Suppressor macrophage treated with lipopolysaccharide for 4 hours (primary cell): ENCODE results near the gene PNPO.

Source experiments
- DNase-seq: peaks from one replicate; pipeline ENCODE4 v3.0.0-alpha.2; 2020

PNPO gene

GRCh38 chr17:47952171-47953021, 11.0 kb downstream of the PNPO start:
- DNase-seq, result peak; percentile 68

GRCh38 chr17:47953909-47954308, 12.5 kb downstream of the PNPO start:
- no peak for DNase-seq

GRCh38 chr17:47955497-47956461, 14.4 kb downstream of the PNPO start:
- no peak for DNase-seq

GRCh38 chr17:47956791-47957590, 15.6 kb downstream of the PNPO start:
- DNase-seq, result no peak

GRCh38 chr17:47957591-47958490, 16.5 kb downstream of the PNPO start, which contains the start of gene PRR15L:
TSS of gene PRR15L (minus strand) at chr17:47957883. CDS start at chr17:47953234, 4,649 bp downstream.
- DNase-seq, result no peak

GRCh38 chr17:47959825-47960655, 18.7 kb downstream of the PNPO start:
- no peak for DNase-seq

GRCh38 chr17:47961406-47961805, 20.0 kb downstream of the PNPO start:
- no peak for DNase-seq

GRCh38 chr17:47962901-47963300, 21.5 kb downstream of the PNPO start:
- no peak for DNase-seq

GRCh38 chr17:47964856-47965255, 23.5 kb downstream of the PNPO start:
- DNase-seq, result no peak

- no peak for DNase-seq
Measured at GRCh38 chr17:47966079-47966519, 24.7 kb downstream of the PNPO start.

GRCh38 chr17:47967607-47968252, 26.4 kb downstream of the PNPO start:
- no peak for DNase-seq

- DNase-seq, result no peak
Measured at GRCh38 chr17:47968836-47969235, 27.5 kb downstream of the PNPO start.

- DNase-seq, result no peak
Measured at GRCh38 chr17:47969930-47970724, 28.8 kb downstream of the PNPO start.

GRCh38 chr17:47970725-47971499, 29.5 kb downstream of the PNPO start, which contains the start of gene CDK5RAP3:
TSS of gene CDK5RAP3 (plus strand) at chr17:47971113. CDS start at chr17:47971147, 34 bp downstream.
- DNase-seq, result peak; percentile 100

- DNase-seq, result no peak
Measured at GRCh38 chr17:47973541-47973940, 32.2 kb downstream of the PNPO start.

- no peak for DNase-seq
Measured at GRCh38 chr17:47975189-47975822, 33.9 kb downstream of the PNPO start.

- no peak for DNase-seq
Measured at GRCh38 chr17:47975823-47976205, 34.4 kb downstream of the PNPO start.

GRCh38 chr17:47978324-47978723, 37.0 kb downstream of the PNPO start:
- DNase-seq, result peak; percentile 82
